HepG2 (cell line): Measurements from ENCODE around the gene POLR3K. TPM values are rescaled to one million over a fixed set of nuclear protein-coding genes. Genes with fewer than 3 reads are reported as not detected.
A peak's percentile ranks its signal among the peaks of the same experiment; 100 is the strongest.

ENCODE experiments used
- CTCF ChIP-seq: sonication (generic); formaldehyde crosslinking; IDR thresholded peaks from 2 replicates; pipeline ENCODE4 v1.5.0; 2020; ENCODE audit warnings: mild to moderate bottlenecking, missing genetic modification reagents, moderate library complexity
- HINFP ChIP-seq: sonication (generic); formaldehyde crosslinking; IDR thresholded peaks from 2 replicates; pipeline ENCODE4 v1.4.0; 2020; ENCODE audit warnings: low read depth, mild to moderate bottlenecking, missing genetic modification reagents
- IKZF4 ChIP-seq: sonication (generic); formaldehyde crosslinking; IDR thresholded peaks from 2 replicates; pipeline ENCODE4 v1.5.1; 2020; ENCODE audit warnings: borderline replicate concordance, mild to moderate bottlenecking, low read depth, missing genetic modification reagents; ENCODE audit errors: not compliant biosample characterization
- KDM2A ChIP-seq: sonication (generic); formaldehyde crosslinking; IDR thresholded peaks from 2 replicates; pipeline ENCODE4 v1.4.0; 2020; ENCODE audit warnings: low read depth, missing genetic modification reagents, borderline replicate concordance
- KLF12 ChIP-seq: sonication (generic); formaldehyde crosslinking; IDR thresholded peaks from 2 replicates; pipeline ENCODE4 v1.4.0; 2020; ENCODE audit warnings: missing genetic modification reagents, borderline replicate concordance
- RBM22 ChIP-seq: fragments of 200-400 bp; formaldehyde crosslinking; optimal IDR thresholded peaks from 2 replicates; pipeline ENCODE3; 2017; ENCODE audit warnings: mild to moderate bottlenecking, low read length, moderate library complexity
- SAP130 ChIP-seq: IDR thresholded peaks from 2 replicates; pipeline ENCODE4 v1.6.1; 2016; ENCODE audit warnings: low read depth
- SATB2 ChIP-seq: sonication (generic); formaldehyde crosslinking; IDR thresholded peaks from 2 replicates; pipeline ENCODE4 v1.5.0; 2020; ENCODE audit warnings: missing genetic modification reagents
- SKI ChIP-seq: fragments of 450-650 bp; IDR thresholded peaks from one replicate; pipeline ENCODE4 v1.6.1; 2018; ENCODE audit warnings: mild to moderate bottlenecking; ENCODE audit not compliant: partially characterized antibody
- TMF1 ChIP-seq: sonication (generic); formaldehyde crosslinking; IDR thresholded peaks from 2 replicates; pipeline ENCODE4 v1.8.1; 2022; ENCODE audit warnings: low read depth, missing genetic modification reagents
- ZBTB39 ChIP-seq: sonication (generic); formaldehyde crosslinking; IDR thresholded peaks from 2 replicates; pipeline ENCODE4 v1.5.0; 2020; ENCODE audit warnings: missing genetic modification reagents
- ZC3H13 ChIP-seq: sonication (generic); formaldehyde crosslinking; IDR thresholded peaks from 2 replicates; pipeline ENCODE4 v1.8.1; 2023; ENCODE audit warnings: mild to moderate bottlenecking, missing genetic modification reagents, moderate library complexity
- ZMYM2 ChIP-seq: sonication (generic); formaldehyde crosslinking; IDR thresholded peaks from 2 replicates; pipeline ENCODE4 v1.8.0; 2022; ENCODE audit warnings: mild to moderate bottlenecking, missing genetic modification reagents
- ZNF256 ChIP-seq: sonication (generic); formaldehyde crosslinking; conservative IDR thresholded peaks from 2 replicates; pipeline ENCODE4 v1.4.0; 2020; ENCODE audit warnings: missing genetic modification reagents
- ZNF414 ChIP-seq: sonication (generic); formaldehyde crosslinking; IDR thresholded peaks from 2 replicates; pipeline ENCODE4 v1.5.0; 2020; ENCODE audit warnings: missing genetic modification reagents
- ZNF713 ChIP-seq: sonication (generic); formaldehyde crosslinking; IDR thresholded peaks from 2 replicates; pipeline ENCODE4 v1.4.0; 2020; ENCODE audit warnings: mild to moderate bottlenecking, missing genetic modification reagents
- ZNF83 ChIP-seq: sonication (generic); formaldehyde crosslinking; IDR thresholded peaks from 2 replicates; pipeline ENCODE4 v1.4.0; 2020; ENCODE audit warnings: missing genetic modification reagents, mild to moderate bottlenecking, borderline replicate concordance
- polyA plus RNA-seq, 8 experiments: library from polyadenylated mRNA; depleted of rRNA in 3 of 8; stranded (reverse) in 7 of 8; unstranded in 1 of 8; fragments of >200 nt; fragmentation: Illumina TruSeq in 4 of 8; extraction: Trizol in 4 of 8; gene quantifications; 2 replicates each; pipeline versions ENCODE4 v1.2.1 to v1.2.3, GENCODE V29; 2011 to 2016; ENCODE audit warnings: low read depth in 4 of 8, missing spikeins in 1 of 8, mixed read lengths in 1 of 8; ENCODE audit not compliant: insufficient read depth in 1 of 8
- total RNA-seq, 5 experiments: library from RNA; depleted of rRNA; stranded (reverse); fragments of >200 nt; fragmentation: Illumina TruSeq; extraction: Trizol; gene quantifications; 2 replicates each; pipeline ENCODE4 v1.2.3, GENCODE V29; 2016; ENCODE audit warnings: low read depth in 1 of 5

POLR3K gene
- total and polyA plus RNA-seq, 2 of the 13 experiments (the other 11 are each of a cell fraction or from before 2014, with no cell fraction given): 14.8 to 18.8 TPM

- TF ChIP-seq ZNF414 (CRISPR knock-in tag) (0 out of 2 replicates have a peak, but pooled peaks have one; percentile 62), SKI (peak; percentile 12), TMF1 (CRISPR knock-in tag) (peak; percentile 76), RBM22 (no peak), SAP130 (CRISPR knock-in tag) (peak; percentile 64; the same call in 1 of the 2 replicates), KDM2A (peak; percentile 38; the same call in 1 of the 2 replicates), IKZF4 (CRISPR knock-in tag) (peak; percentile 13), ZBTB39 (CRISPR knock-in tag) (peak; percentile 59; the same call in 1 of the 2 replicates), HINFP (0 out of 2 replicates have a peak, but pooled peaks have one; percentile 49), ZNF256 (CRISPR knock-in tag) (0 out of 2 replicates have a peak, but pooled peaks have one; percentile 7), ZC3H13 (peak; percentile 56; the same call in 1 of the 2 replicates), ZMYM2 (CRISPR knock-in tag) (no peak; the same call in 1 of the 2 replicates), KLF12 (CRISPR knock-in tag) (0 out of 2 replicates have a peak, but pooled peaks have one; percentile 22), SATB2 (CRISPR knock-in tag) (no peak), ZNF713 (CRISPR knock-in tag) (no peak), ZNF83 (CRISPR knock-in tag) (peak; percentile 79; the same call in 1 of the 2 replicates), CTCF (no peak)
These were observed at the start of gene POLR3K, which contains the start of gene SNRNP25 (continued) for GRCh38 chr16:53346-54236.
